ENCODE data around the gene XRN1.
"Not testable (repeated sequence)": the region's sequence is repeated elsewhere in the genome, so short reads cannot be mapped to it uniquely, and the experiment has no call there.

Gene XRN1

GRCh38 chr3:142447852-142448823 is at the start of gene XRN1:
XRN1 (minus strand) TSS chr3:142448037; CDS start chr3:142447944, 93 bp downstream.
- peak; percentile 84 for DNase-seq (ENCODE audit: low read depth)

- no peak for DNase-seq (ENCODE audit: low read depth)
These were observed 47.3 kb upstream of the XRN1 start for GRCh38 chr3:142495103-142495502.

GRCh38 chr3:142492184-142492583 is 44.3 kb upstream of the XRN1 start:
- no peak for DNase-seq (ENCODE audit: low read depth)

- no peak for DNase-seq (ENCODE audit: low read depth)
These were observed 41.9 kb upstream of the XRN1 start for GRCh38 chr3:142489572-142490323.

- DNase-seq (ENCODE audit: low read depth), result no peak
These were observed 37.1 kb upstream of the XRN1 start for GRCh38 chr3:142484912-142485435.

- DNase-seq (ENCODE audit: low read depth), result no peak
These were observed 33.4 kb upstream of the XRN1 start for GRCh38 chr3:142481196-142481595.

- no peak for DNase-seq (ENCODE audit: low read depth)
These were observed 23.0 kb upstream of the XRN1 start for GRCh38 chr3:142470826-142471225.

GRCh38 chr3:142468456-142468855 is 20.6 kb upstream of the XRN1 start:
- DNase-seq (ENCODE audit: low read depth), result no peak

- no peak for DNase-seq (ENCODE audit: low read depth)
These were observed 19.9 kb upstream of the XRN1 start for GRCh38 chr3:142467768-142468167.

GRCh38 chr3:142460689-142461088 is 12.9 kb upstream of the XRN1 start:
- no peak for DNase-seq (ENCODE audit: low read depth)

GRCh38 chr3:142459929-142460328 is 12.1 kb upstream of the XRN1 start:
- no peak for DNase-seq (ENCODE audit: low read depth)

- DNase-seq (ENCODE audit: low read depth), result no peak
These were observed 11.3 kb upstream of the XRN1 start for GRCh38 chr3:142459096-142459495.

- no peak for DNase-seq (ENCODE audit: low read depth)
These were observed 3.0 kb upstream of the XRN1 start for GRCh38 chr3:142450881-142451280.

GRCh38 chr3:142450189-142450588 is 2.4 kb upstream of the XRN1 start:
- no peak for DNase-seq (ENCODE audit: low read depth)

- DNase-seq (ENCODE audit: low read depth), result no peak
These were observed 461 bp downstream of the XRN1 start for GRCh38 chr3:142447301-142447851.

- DNase-seq (ENCODE audit: low read depth), result no peak
These were observed 2.0 kb downstream of the XRN1 start for GRCh38 chr3:142445816-142446254.

- DNase-seq (ENCODE audit: low read depth), result no peak
These were observed 3.5 kb downstream of the XRN1 start for GRCh38 chr3:142444343-142444742.

- not testable (repeated sequence) for DNase-seq (ENCODE audit: low read depth)
These were observed 4.8 kb downstream of the XRN1 start for GRCh38 chr3:142443060-142443459.

- DNase-seq (ENCODE audit: low read depth), result not testable (repeated sequence)
These were observed 8.2 kb downstream of the XRN1 start for GRCh38 chr3:142439499-142440220.

GRCh38 chr3:142438096-142438495 is 9.7 kb downstream of the XRN1 start:
- DNase-seq (ENCODE audit: low read depth), result not testable (repeated sequence)

- DNase-seq (ENCODE audit: low read depth), result no peak
These were observed 10.8 kb downstream of the XRN1 start for GRCh38 chr3:142436951-142437585.

All from stimulated activated CD8-positive, alpha-beta memory T cell treated with anti-CD3 and anti-CD28 coated beads, Interleukin-15, amount 100 ng/mL, for 1 hour (primary cell).